K562 (cell line): Measurements from ENCODE around the gene BRPF1. TPM values are rescaled to one million over a fixed set of nuclear protein-coding genes. Genes with fewer than 3 reads are reported as not detected.

ENCODE experiments used
- ARID2 ChIP-seq: fragments of 450-650 bp; IDR thresholded peaks from 2 replicates; pipeline ENCODE4 v1.6.1; 2017; ENCODE audit warnings: antibody characterized with exemption, mild to moderate bottlenecking
- ATF3 ChIP-seq, 2 experiments: fragments of 450-650 bp in 1 of 2; sonication (generic) in 1 of 2; formaldehyde crosslinking in 1 of 2; IDR thresholded peaks in 1 of 2; conservative IDR thresholded peaks in 1 of 2; 2 replicates each; pipeline versions ENCODE4 v1.6.1 to v1.8.1; 2016 to 2023; ENCODE audit warnings: mild to moderate bottlenecking in 2 of 2, moderate library complexity in 2 of 2, inconsistent platforms in 1 of 2, missing genetic modification reagents in 1 of 2
- DNMT1 ChIP-seq: fragments of 450-650 bp; IDR thresholded peaks from 2 replicates; pipeline ENCODE4 v1.6.1; 2016; ENCODE audit warnings: antibody characterized with exemption, mild to moderate bottlenecking
- HDAC8 ChIP-seq: fragments of 450-650 bp; IDR thresholded peaks from 2 replicates; pipeline ENCODE4 v1.6.1; 2016; ENCODE audit warnings: mild to moderate bottlenecking, missing genetic modification characterization, moderate library complexity, missing compliant biosample characterization
- HNRNPH1 ChIP-seq: fragments of 200-400 bp; formaldehyde crosslinking; optimal IDR thresholded peaks from 2 replicates; pipeline ENCODE3; 2017; ENCODE audit warnings: low read depth, mild to moderate bottlenecking, low read length, moderate library complexity
- ID3 ChIP-seq, 2 experiments: fragments of 250-450 bp in 1 of 2; fragments of 450-650 bp in 1 of 2; sonication (Bioruptor Pico) in 1 of 2; IDR thresholded peaks; 2 replicates each; pipeline versions ENCODE4 v1.6.1 to v1.8.0; 2016 to 2021; ENCODE audit warnings: mild to moderate bottlenecking in 2 of 2, moderate library complexity in 2 of 2, missing compliant biosample characterization in 1 of 2, missing genetic modification characterization in 1 of 2
- MEF2D ChIP-seq: conservative IDR thresholded peaks from 2 replicates; pipeline ENCODE4 v1.6.1; 2016; ENCODE audit warnings: low read depth, missing genetic modification characterization, missing compliant biosample characterization
- MYC ChIP-seq, 2 experiments: fragments of 250-450 bp in 1 of 2; sonication (Bioruptor Pico) in 1 of 2; IDR thresholded peaks; 2 replicates each; pipeline versions ENCODE4 v1.5.1 to v1.6.1; 2012 to 2021; ENCODE audit warnings: low read depth in 2 of 2, borderline replicate concordance in 1 of 2, improper control_type of control experiment in 1 of 2, low read length in 1 of 2, mild to moderate bottlenecking in 1 of 2, moderate library complexity in 1 of 2
- NR2C1 ChIP-seq, 2 experiments: fragments of 450-650 bp; IDR thresholded peaks; 2 replicates each; pipeline ENCODE4 v1.6.1; 2017; ENCODE audit warnings: mild to moderate bottlenecking in 2 of 2, antibody characterized with exemption in 1 of 2, inconsistent platforms in 1 of 2, missing compliant biosample characterization in 1 of 2, missing genetic modification characterization in 1 of 2
- RUNX1 ChIP-seq: sonication (generic); IDR thresholded peaks from 2 replicates; pipeline ENCODE4 v1.6.1; 2016; ENCODE audit warnings: antibody characterized with exemption, low read depth
- SAFB2 ChIP-seq: fragments of 200-400 bp; formaldehyde crosslinking; IDR thresholded peaks from 2 replicates; pipeline ENCODE4 v1.6.1; 2018; ENCODE audit warnings: borderline replicate concordance, low read length, low read depth, moderate library complexity; ENCODE audit not compliant: severe bottlenecking
- TEAD4 ChIP-seq, 2 experiments: sonication (generic) in 1 of 2; formaldehyde crosslinking in 1 of 2; IDR thresholded peaks; 2 replicates each; pipeline versions ENCODE4 v1.6.1 to v1.8.0; 2012 to 2022; ENCODE audit warnings: borderline replicate concordance in 1 of 2, inconsistent platforms in 1 of 2, low read length in 1 of 2, mild to moderate bottlenecking in 1 of 2, missing genetic modification reagents in 1 of 2
- TFAM ChIP-seq: fragments of 250-450 bp; sonication (Bioruptor Pico); conservative IDR thresholded peaks from 2 replicates; pipeline ENCODE4 v1.5.0; 2021; ENCODE audit warnings: mild to moderate bottlenecking, moderate library complexity
- ZBTB40 ChIP-seq, 2 experiments: fragments of 450-650 bp in 1 of 2; sonication (generic) in 1 of 2; formaldehyde crosslinking in 1 of 2; IDR thresholded peaks; 2 replicates each; pipeline versions ENCODE4 v1.7.1 to v1.9.0; 2016 to 2022; ENCODE audit warnings: inconsistent platforms in 1 of 2, mild to moderate bottlenecking in 1 of 2, missing genetic modification reagents in 1 of 2
- ZNF644 ChIP-seq: fragments of 200-800 bp; sonication (Bioruptor generic); IDR thresholded peaks from 2 replicates; pipeline ENCODE4 v1.6.1; 2016; ENCODE audit warnings: low read depth, missing genetic modification characterization, missing compliant biosample characterization
- polyA plus RNA-seq, 8 experiments: library from polyadenylated mRNA; depleted of rRNA in 4 of 8; stranded (reverse) in 5 of 8; unstranded in 3 of 8; fragments of >200 nt; fragmentation: Nextera tagmentation in 2 of 8; fragmentation: Illumina TruSeq in 1 of 8; extraction: Ambion mirVana in 2 of 8; extraction: Trizol in 1 of 8; gene quantifications; 2 replicates each; pipeline versions ENCODE4 v1.2.1 to v1.2.3, GENCODE V29; 2011 to 2014; ENCODE audit warnings: inconsistent platforms in 1 of 8, missing spikeins in 1 of 8
- total RNA-seq, 7 experiments: library from RNA; depleted of rRNA in 6 of 7; stranded (reverse); fragments of >200 nt in 6 of 7; fragmentation: Illumina TruSeq in 2 of 7; extraction: Trizol in 2 of 7; gene quantifications; 2 replicates each; pipeline versions ENCODE4 v1.2.1 to v1.2.3, GENCODE V29; 2011 to 2021; ENCODE audit warnings: low replicate concordance in 1 of 7

The BRPF1 gene
- total and polyA plus RNA-seq, 9 of the 15 experiments (the other 6 are each of a cell fraction or from before 2014, with no cell fraction given), result 1.1 to 40.2 (median 23.5) TPM

GRCh38 chr3:9785602-9786001 lies 54.1 kb downstream of the BRPF1 start (continued):
- TF ChIP-seq ZBTB40 (IDR thresholded peaks at IDR 0.05) (no peak), ZBTB40 (CRISPR knock-in tag; IDR thresholded peaks at IDR 0.05) (no peak), DNMT1 (no peak), NR2C1 (IDR thresholded peaks at IDR 0.05) (no peak), NR2C1 (tag; IDR thresholded peaks at IDR 0.05) (no peak), HDAC8 (tag) (no peak), SAFB2 (no peak), ZNF644 (tag) (no peak; the same call in 1 of the 2 replicates), MEF2D (no peak), ID3 (CRISPR knock-in tag; IDR thresholded peaks at IDR 0.05) (no peak), ID3 (tag; IDR thresholded peaks at IDR 0.05) (no peak), MYC (IDR thresholded peaks at IDR 0.05; ENCODE audit: low read depth, low read length) (0 out of 2 replicates have a peak, but pooled peaks have one; percentile 30), MYC (CRISPR knock-in tag; IDR thresholded peaks at IDR 0.05; ENCODE audit: borderline replicate concordance, low read depth) (no peak), ATF3 (IDR thresholded peaks at IDR 0.05) (no peak), ATF3 (CRISPR knock-in tag; conservative IDR thresholded peaks at IDR 0.05) (no peak), TEAD4 (IDR thresholded peaks at IDR 0.05; ENCODE audit: low read length) (0 out of 2 replicates have a peak, but pooled peaks have one; percentile 20), TEAD4 (CRISPR knock-in tag; IDR thresholded peaks at IDR 0.05; ENCODE audit: borderline replicate concordance) (no peak), HNRNPH1 (no peak), ARID2 (0 out of 2 replicates have a peak, but pooled peaks have one; percentile 9), RUNX1 (no peak), TFAM (CRISPR knock-in tag) (no peak)
